Progenitor cell of endocrine pancreas (in vitro differentiated cells): ENCODE results near the gene FABP7. TPM values are rescaled to one million over a fixed set of nuclear protein-coding genes. Genes with fewer than 3 reads are reported as not detected.
"Not testable (repeated sequence)": the region's sequence is repeated elsewhere in the genome, so short reads cannot be mapped to it uniquely, and the experiment has no call there.

Source experiments
- DNase-seq: peaks from one replicate; pipeline ENCODE4 v3.0.0; 2021; ENCODE audit warnings: low spot score; ENCODE audit not compliant: unreplicated experiment
- H3K27ac Mint-ChIP-seq: 2 replicates; pipeline ENCODE4 v1.8.0; 2021; ENCODE audit warnings: mild to moderate bottlenecking, moderate library complexity, mixed read lengths
- H3K27me3 Mint-ChIP-seq: 2 replicates; pipeline ENCODE4 v1.8.0; 2021; ENCODE audit warnings: mixed read lengths
- H3K36me3 Mint-ChIP-seq: 2 replicates; pipeline ENCODE4 v1.8.0; 2022; ENCODE audit warnings: mixed read lengths; ENCODE audit not compliant: insufficient read depth
- H3K4me1 Mint-ChIP-seq: 2 replicates; pipeline ENCODE4 v1.8.0; 2021; ENCODE audit warnings: low read depth, mixed read lengths
- H3K4me3 Mint-ChIP-seq: 2 replicates; pipeline ENCODE4 v1.8.0; 2021; ENCODE audit warnings: low read depth, mild to moderate bottlenecking, moderate library complexity, mixed read lengths
- H3K9me3 Mint-ChIP-seq: 2 replicates; pipeline ENCODE4 v1.8.0; 2021; ENCODE audit warnings: low read depth, mixed read lengths
- total RNA-seq: library from RNA; stranded (reverse); gene quantifications from 2 replicates; pipeline ENCODE4 v1.2.1, GENCODE V29; 2021
- TF ChIP-seq, protein P1 (sequence below): fragments of 200-600 bp; sonication (generic); IDR thresholded peaks from one replicate; pipeline ENCODE4 v1.5.0; 2021; ENCODE audit warnings: antibody characterized with exemption, mild to moderate bottlenecking; ENCODE audit not compliant: unreplicated experiment

FABP7 gene
- total RNA-seq, 1 donor from 2014 or later, result 7.2 TPM

DNA sequence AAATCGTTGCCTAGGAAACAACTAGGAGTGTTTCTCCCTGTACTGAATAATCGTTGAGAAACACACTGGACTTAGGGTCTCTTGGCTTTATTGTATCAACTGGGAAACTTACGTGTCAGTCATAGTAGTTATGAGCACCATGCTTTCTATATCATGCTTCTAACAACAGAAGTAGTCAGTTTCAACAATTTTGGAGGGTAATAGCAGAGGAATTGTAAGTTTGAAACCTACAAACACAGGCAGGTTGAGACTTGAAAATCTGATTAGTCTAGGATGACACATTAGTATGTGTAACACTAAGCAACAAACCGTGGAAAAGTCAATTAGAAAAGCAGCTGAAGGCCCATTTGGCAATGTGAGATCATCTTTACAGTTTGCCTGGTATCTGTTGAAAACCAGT is 43.9 kb upstream of the FABP7 start:
- TF ChIP-seq, protein P1, sequence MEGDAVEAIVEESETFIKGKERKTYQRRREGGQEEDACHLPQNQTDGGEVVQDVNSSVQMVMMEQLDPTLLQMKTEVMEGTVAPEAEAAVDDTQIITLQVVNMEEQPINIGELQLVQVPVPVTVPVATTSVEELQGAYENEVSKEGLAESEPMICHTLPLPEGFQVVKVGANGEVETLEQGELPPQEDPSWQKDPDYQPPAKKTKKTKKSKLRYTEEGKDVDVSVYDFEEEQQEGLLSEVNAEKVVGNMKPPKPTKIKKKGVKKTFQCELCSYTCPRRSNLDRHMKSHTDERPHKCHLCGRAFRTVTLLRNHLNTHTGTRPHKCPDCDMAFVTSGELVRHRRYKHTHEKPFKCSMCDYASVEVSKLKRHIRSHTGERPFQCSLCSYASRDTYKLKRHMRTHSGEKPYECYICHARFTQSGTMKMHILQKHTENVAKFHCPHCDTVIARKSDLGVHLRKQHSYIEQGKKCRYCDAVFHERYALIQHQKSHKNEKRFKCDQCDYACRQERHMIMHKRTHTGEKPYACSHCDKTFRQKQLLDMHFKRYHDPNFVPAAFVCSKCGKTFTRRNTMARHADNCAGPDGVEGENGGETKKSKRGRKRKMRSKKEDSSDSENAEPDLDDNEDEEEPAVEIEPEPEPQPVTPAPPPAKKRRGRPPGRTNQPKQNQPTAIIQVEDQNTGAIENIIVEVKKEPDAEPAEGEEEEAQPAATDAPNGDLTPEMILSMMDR, result no peak
- Mint-ChIP-seq H3K27ac (no peak overlapping the region), H3K9me3 (no peaks in the 10 kb centered on the region), H3K27me3 (peaks cover 5% of the 10 kb centered on the region), H3K4me1 (peaks cover 14% of the 10 kb centered on the region), H3K4me3 (no peak overlapping the region), H3K36me3 (no peaks in the 10 kb centered on the region)
- no peak for DNase-seq

DNA sequence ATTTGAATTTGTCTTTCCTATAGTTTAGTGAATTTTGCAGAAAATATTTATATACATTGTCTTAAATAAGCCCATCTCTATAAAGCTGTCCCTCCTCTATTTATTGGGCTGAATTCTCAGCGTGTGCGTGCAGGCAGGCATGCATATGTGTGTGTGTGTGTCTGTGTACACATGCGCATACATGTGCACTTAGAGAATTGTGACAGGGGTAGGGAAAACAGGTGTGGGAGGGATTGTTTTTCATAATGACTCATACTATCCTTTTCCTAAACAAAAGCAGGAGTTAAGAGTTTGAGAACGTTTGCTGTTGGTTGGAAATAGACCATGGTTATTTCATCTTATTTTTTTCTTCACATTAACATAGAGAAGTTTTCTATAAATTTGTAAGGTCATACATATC is 43.4 kb upstream of the FABP7 start:
- H3K9me3 Mint-ChIP-seq, result no peaks in the 10 kb centered on the region
- H3K4me1 Mint-ChIP-seq, result peaks cover 15% of the 10 kb centered on the region
- no peak for DNase-seq
- H3K36me3 Mint-ChIP-seq, result no peaks in the 10 kb centered on the region
- TF ChIP-seq, protein P1, result no peak
- H3K27ac Mint-ChIP-seq, result no peak overlapping the region
- H3K27me3 Mint-ChIP-seq, result peaks cover 5% of the 10 kb centered on the region
- H3K4me3 Mint-ChIP-seq, result no peak overlapping the region

DNA sequence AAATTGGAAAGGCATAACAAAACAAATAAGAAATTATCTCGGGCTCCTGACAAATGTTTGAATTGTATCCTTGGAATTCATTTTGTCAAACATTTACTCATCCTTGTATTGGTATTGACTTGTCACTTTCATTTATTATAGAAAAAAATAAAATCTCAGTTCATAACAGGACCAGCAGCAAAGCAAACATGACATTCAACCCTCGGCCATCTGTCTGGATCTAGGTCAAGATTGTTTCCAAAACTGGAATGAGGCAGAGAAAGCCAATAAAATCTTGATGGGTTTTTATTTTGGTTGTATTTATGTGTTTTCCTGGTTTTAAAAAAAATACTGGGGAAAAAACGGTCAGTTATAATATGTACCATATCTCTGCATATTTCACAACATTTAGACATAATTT is 42.9 kb upstream of the FABP7 start:
- no peak overlapping the region for H3K4me3 Mint-ChIP-seq
- H3K27ac Mint-ChIP-seq, result no peak overlapping the region
- no peaks in the 10 kb centered on the region for H3K36me3 Mint-ChIP-seq
- no peaks in the 10 kb centered on the region for H3K9me3 Mint-ChIP-seq
- no peak for DNase-seq
- H3K4me1 Mint-ChIP-seq, result peaks cover 15% of the 10 kb centered on the region
- TF ChIP-seq, protein P1, result no peak
- peaks cover 5% of the 10 kb centered on the region for H3K27me3 Mint-ChIP-seq

DNA sequence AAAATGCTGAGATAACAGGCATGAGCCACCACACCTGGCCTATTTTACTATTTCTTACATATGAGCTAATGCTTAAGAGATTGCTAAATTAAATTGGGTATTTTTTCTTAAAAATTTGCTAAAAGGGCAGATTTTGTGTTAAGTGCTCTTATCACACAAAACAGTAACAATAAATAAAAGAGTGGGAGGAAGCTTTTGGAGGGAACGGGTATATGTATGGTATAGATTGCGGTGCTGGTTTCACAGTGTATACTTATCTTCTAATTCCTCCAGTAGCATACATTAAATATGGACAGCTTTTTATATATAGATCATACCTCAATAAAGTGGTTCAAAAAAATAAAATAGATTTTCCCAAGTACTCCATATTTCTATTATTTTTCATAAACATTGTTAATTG is 39.4 kb upstream of the FABP7 start:
- Mint-ChIP-seq H3K27me3 (no peaks in the 10 kb centered on the region), H3K27ac (no peak overlapping the region), H3K4me3 (no peak overlapping the region), H3K9me3 (no peaks in the 10 kb centered on the region), H3K36me3 (no peaks in the 10 kb centered on the region), H3K4me1 (peaks cover 10% of the 10 kb centered on the region)
- DNase-seq, result no peak
- TF ChIP-seq, protein P1, result no peak

DNA sequence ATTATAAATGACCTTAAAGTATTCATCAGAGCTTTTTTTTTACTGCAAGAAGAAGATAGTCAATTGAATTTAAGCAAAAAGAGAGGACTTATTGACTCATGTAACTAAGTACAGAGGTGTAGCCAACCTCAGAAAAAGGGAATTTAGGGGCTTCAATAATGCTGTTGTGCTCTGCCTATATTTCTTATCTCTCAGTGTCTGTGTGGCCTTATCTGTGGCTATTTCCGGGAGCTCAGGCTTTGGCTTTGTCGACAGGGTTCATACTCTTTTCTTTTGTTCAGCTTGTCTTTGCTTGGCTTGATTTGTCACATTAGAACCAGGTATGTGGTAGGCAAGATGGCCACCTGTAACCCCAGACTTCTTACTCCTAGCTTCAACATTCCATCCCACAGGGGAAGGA is 38.6 kb upstream of the FABP7 start:
- Mint-ChIP-seq H3K36me3 (no peaks in the 10 kb centered on the region), H3K9me3 (no peaks in the 10 kb centered on the region), H3K4me3 (no peak overlapping the region)

DNA sequence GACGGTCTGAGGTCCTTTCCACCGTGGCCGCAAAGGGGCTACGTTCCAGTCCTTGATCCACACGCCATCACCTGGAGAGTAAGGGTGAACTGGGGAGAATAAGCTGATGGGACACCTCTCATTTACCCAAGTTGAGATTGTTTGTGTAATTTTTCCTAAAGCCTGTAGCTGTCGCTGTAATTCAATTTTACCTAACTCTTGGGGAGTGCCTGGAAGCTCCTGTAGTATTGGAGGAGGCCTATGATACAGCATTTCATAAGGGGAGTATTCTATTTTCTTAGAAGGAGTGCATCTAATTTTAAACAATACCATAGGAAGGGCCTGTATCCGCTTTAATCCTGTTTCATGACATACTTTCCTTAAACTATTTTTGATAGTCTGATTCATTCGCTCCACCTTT is 35.3 kb upstream of the FABP7 start:
- H3K27ac Mint-ChIP-seq, H3K4me1 Mint-ChIP-seq, H3K27me3 Mint-ChIP-seq, DNase-seq, H3K36me3 Mint-ChIP-seq, H3K4me3 Mint-ChIP-seq: not testable (repeated sequence)
- peaks cover 11% of the 10 kb centered on the region for H3K9me3 Mint-ChIP-seq

More for the DNA sequence above, 38.6 kb upstream of the FABP7 start:
- no peak for DNase-seq
- Mint-ChIP-seq H3K27ac (no peak overlapping the region), H3K27me3 (no peaks in the 10 kb centered on the region), H3K4me1 (peaks cover 4% of the 10 kb centered on the region)
- TF ChIP-seq, protein P1, result no peak

DNA sequence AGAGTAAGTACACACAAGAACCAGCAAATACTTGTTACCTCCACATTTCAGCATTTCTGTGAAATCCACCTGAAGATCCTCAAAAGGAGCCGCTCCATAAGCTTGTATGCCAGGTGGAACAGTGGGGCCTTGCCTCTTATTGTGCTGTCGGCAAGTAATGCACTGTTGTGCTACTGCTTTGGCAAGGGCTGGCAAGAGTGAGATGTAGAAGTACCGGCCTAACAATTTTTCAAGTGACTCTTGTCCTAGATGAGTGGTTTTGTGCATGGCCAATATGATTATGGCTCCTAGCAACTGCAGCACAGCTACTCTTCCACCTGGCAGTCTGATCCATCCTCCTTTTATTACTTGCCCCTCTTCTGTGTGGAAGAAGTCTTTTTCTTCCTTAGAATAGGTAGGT is 34.7 kb upstream of the FABP7 start:
- H3K4me3 Mint-ChIP-seq, H3K36me3 Mint-ChIP-seq, H3K4me1 Mint-ChIP-seq, H3K27me3 Mint-ChIP-seq, H3K27ac Mint-ChIP-seq, DNase-seq: not testable (repeated sequence)
- H3K9me3 Mint-ChIP-seq, result peaks cover 15% of the 10 kb centered on the region
